Measurements from ENCODE around the gene RELL1.

- TF ChIP-seq CTCF (IDR thresholded peaks at IDR 0.05) (no peak), POLR2A (IDR thresholded peaks at IDR 0.05) (no peak)
Observed at GRCh38 chr4:37603711-37604110, 82.5 kb downstream of the RELL1 start.

Data from body of pancreas (tissue), 4 donors.